K562 (cell line): ENCODE data around the gene VDAC1. TPM values are rescaled to one million over a fixed set of nuclear protein-coding genes. Genes with fewer than 3 reads are reported as not detected.

Experiments used
- AFF1 ChIP-seq, 2 experiments: fragments of 450-650 bp; IDR thresholded peaks; 2 replicates each; pipeline ENCODE4 v1.6.1; 2018; ENCODE audit warnings: mild to moderate bottlenecking in 2 of 2, low read depth in 1 of 2; ENCODE audit not compliant: partially characterized antibody in 2 of 2
- ARNT ChIP-seq, 2 experiments: fragments of 450-650 bp; IDR thresholded peaks; 2 replicates each; pipeline ENCODE4 v1.6.1; 2016; ENCODE audit warnings: mild to moderate bottlenecking in 1 of 2
- ATF7 ChIP-seq: fragments of 450-650 bp; IDR thresholded peaks from 2 replicates; pipeline ENCODE4 v1.7.1; 2014; ENCODE audit warnings: mild to moderate bottlenecking, moderate library complexity
- CEBPG ChIP-seq, 3 experiments: fragments of 200-800 bp in 1 of 3; sonication (Bioruptor generic) in 1 of 3; sonication (generic) in 1 of 3; formaldehyde crosslinking in 1 of 3; IDR thresholded peaks in 2 of 3; conservative IDR thresholded peaks in 1 of 3; 2 replicates each; pipeline versions ENCODE4 v1.6.1 to v1.8.0; 2016 to 2022; ENCODE audit warnings: missing compliant biosample characterization in 2 of 3, missing genetic modification characterization in 2 of 3, mild to moderate bottlenecking in 1 of 3, missing genetic modification reagents in 1 of 3
- DPF2 ChIP-seq: fragments of 450-650 bp; IDR thresholded peaks from 2 replicates; pipeline ENCODE4 v1.6.1; 2016
- EGR1 ChIP-seq: fragments of 450-650 bp; conservative IDR thresholded peaks from 2 replicates; pipeline ENCODE4 v1.6.1; 2017; ENCODE audit warnings: mild to moderate bottlenecking
- EHMT2 ChIP-seq: fragments of 450-650 bp; IDR thresholded peaks from 2 replicates; pipeline ENCODE4 v1.6.1; 2018; ENCODE audit warnings: antibody characterized with exemption
- EP300 ChIP-seq: IDR thresholded peaks from 2 replicates; pipeline ENCODE4 v1.6.1; 2012; ENCODE audit warnings: low read length, improper control_type of control experiment
- ETV1 ChIP-seq: fragments of 450-650 bp; conservative IDR thresholded peaks from 2 replicates; pipeline ENCODE4 v1.6.1; 2016; ENCODE audit warnings: missing genetic modification characterization, control low read depth, low read depth, missing compliant biosample characterization
- FOXK2 ChIP-seq, 2 experiments: fragments of 450-650 bp; IDR thresholded peaks in 1 of 2; conservative IDR thresholded peaks in 1 of 2; 2 replicates each; pipeline ENCODE4 v1.6.1; 2016; ENCODE audit warnings: low read depth in 2 of 2, mild to moderate bottlenecking in 1 of 2
- FOXM1 ChIP-seq, 2 experiments: fragments of 450-650 bp in 1 of 2; sonication (generic) in 1 of 2; formaldehyde crosslinking in 1 of 2; IDR thresholded peaks; 2 replicates each; pipeline versions ENCODE4 v1.6.1 to v1.9.0; 2017 to 2022; ENCODE audit warnings: low read depth in 2 of 2, mild to moderate bottlenecking in 2 of 2, missing genetic modification reagents in 1 of 2, moderate library complexity in 1 of 2
- GABPA ChIP-seq: fragments of 200-800 bp; sonication (Bioruptor generic); conservative IDR thresholded peaks from 2 replicates; pipeline ENCODE4 v1.6.1; 2016; ENCODE audit warnings: low read depth, missing genetic modification characterization, missing compliant biosample characterization
- HDAC3 ChIP-seq: fragments of 450-650 bp; IDR thresholded peaks from 2 replicates; pipeline ENCODE4 v1.6.1; 2018; ENCODE audit warnings: borderline replicate concordance, mild to moderate bottlenecking, moderate library complexity; ENCODE audit not compliant: partially characterized antibody
- HMBOX1 ChIP-seq: sonication (generic); IDR thresholded peaks from 2 replicates; pipeline ENCODE4 v1.6.1; 2016
- MEIS2 ChIP-seq: fragments of 450-650 bp; IDR thresholded peaks from 2 replicates; pipeline ENCODE4 v1.6.1; 2014; ENCODE audit warnings: mild to moderate bottlenecking; ENCODE audit not compliant: partially characterized antibody
- MLLT1 ChIP-seq, 2 experiments: fragments of 450-650 bp; IDR thresholded peaks; 2 replicates each; pipeline ENCODE4 v1.6.1; 2016
- NCOR1 ChIP-seq: fragments of 450-650 bp; IDR thresholded peaks from 2 replicates; pipeline ENCODE4 v1.6.1; 2016; ENCODE audit warnings: mild to moderate bottlenecking, moderate library complexity
- POLR2H ChIP-seq: IDR thresholded peaks from 2 replicates; pipeline ENCODE4 v1.6.1; 2016; ENCODE audit warnings: missing genetic modification characterization, low read depth, mild to moderate bottlenecking, control low read depth, missing compliant biosample characterization, moderate library complexity
- SIN3B ChIP-seq: fragments of 450-650 bp; IDR thresholded peaks from 2 replicates; pipeline ENCODE4 v1.6.1; 2017; ENCODE audit warnings: low read depth, mild to moderate bottlenecking, moderate library complexity
- SMARCE1 ChIP-seq: fragments of 450-650 bp; IDR thresholded peaks from 2 replicates; pipeline ENCODE4 v1.7.1; 2016; ENCODE audit warnings: mild to moderate bottlenecking
- SRSF9 ChIP-seq: fragments of 200-400 bp; formaldehyde crosslinking; IDR thresholded peaks from 2 replicates; pipeline ENCODE4 v1.6.1; 2017; ENCODE audit warnings: low read depth, low read length, borderline replicate concordance
- ZNF134 ChIP-seq: fragments of 250-450 bp; sonication (Bioruptor Pico); conservative IDR thresholded peaks from 2 replicates; pipeline ENCODE4 v1.4.0; 2020
- polyA plus RNA-seq, 8 experiments: library from polyadenylated mRNA; depleted of rRNA in 4 of 8; stranded (reverse) in 5 of 8; unstranded in 3 of 8; fragments of >200 nt; fragmentation: Nextera tagmentation in 2 of 8; fragmentation: Illumina TruSeq in 1 of 8; extraction: Ambion mirVana in 2 of 8; extraction: Trizol in 1 of 8; gene quantifications; 2 replicates each; pipeline versions ENCODE4 v1.2.1 to v1.2.3, GENCODE V29; 2011 to 2014; ENCODE audit warnings: inconsistent platforms in 1 of 8, missing spikeins in 1 of 8
- total RNA-seq, 7 experiments: library from RNA; depleted of rRNA in 6 of 7; stranded (reverse); fragments of >200 nt in 6 of 7; fragmentation: Illumina TruSeq in 2 of 7; extraction: Trizol in 2 of 7; gene quantifications; 2 replicates each; pipeline versions ENCODE4 v1.2.1 to v1.2.3, GENCODE V29; 2011 to 2021; ENCODE audit warnings: low replicate concordance in 1 of 7

VDAC1 gene
- total and polyA plus RNA-seq, 9 of the 15 experiments (the other 6 are each of a cell fraction or from before 2014, with no cell fraction given): 168 to 366 (median 293) TPM

- TF ChIP-seq HDAC3 (peak; percentile 88), EP300 (peak; percentile 62), HMBOX1 (0 out of 2 replicates have a peak, but pooled peaks have one; percentile 20), SIN3B (no peak), DPF2 (peak; percentile 76), FOXM1 (IDR thresholded peaks at IDR 0.05; ENCODE audit: low read depth) (peak; percentile 59; the same call in 1 of the 2 replicates), FOXM1 (CRISPR knock-in tag; IDR thresholded peaks at IDR 0.05; ENCODE audit: low read depth) (no peak), SMARCE1 (peak; percentile 69), GABPA (tag) (peak; percentile 65), CEBPG (CRISPR knock-in tag; IDR thresholded peaks at IDR 0.05) (no peak), CEBPG (tag; conservative IDR thresholded peaks at IDR 0.05 in 1 of 2, IDR thresholded peaks at IDR 0.05 in 1 of 2) (peak; percentile 16 to 64; a peak in 2 of 4 replicates), AFF1 (IDR thresholded peaks at IDR 0.05; ENCODE audit: low read depth in 1 of 2, partially characterized antibody in 2 of 2) (peak in 1 of 2 experiments; percentile 30), NCOR1 (peak; percentile 57), EHMT2 (no peak), FOXK2 (conservative IDR thresholded peaks at IDR 0.05 in 1 of 2, IDR thresholded peaks at IDR 0.05 in 1 of 2; ENCODE audit: low read depth in 2 of 2) (no peak), ZNF134 (CRISPR knock-in tag) (no peak), EGR1 (no peak), SRSF9 (no peak), ARNT (IDR thresholded peaks at IDR 0.05) (0 out of 4 replicates have a peak, but pooled peaks of 1 of the 2 experiments have one; percentile 73), POLR2H (tag) (peak; percentile 58; the same call in 1 of the 2 replicates), MLLT1 (IDR thresholded peaks at IDR 0.05) (peak in 1 of 2 experiments; percentile 73; a peak in 2 of 4 replicates), ETV1 (tag) (peak; percentile 54), ATF7 (peak; percentile 98), MEIS2 (peak; percentile 98)
Measured at GRCh38 chr5:133962801-133963476, 41.8 kb downstream of the VDAC1 start (continued).
